NCI-H748 treated with DMSO at 0.1 percent for 48 hours (cell line): ENCODE results near the gene RIPK1.

Experiments
- DNase-seq: peaks from one replicate; lab custom pipeline; 2025; lab: John Stamatoyannopoulos, UW

RIPK1 gene

GRCh38 chr6:3163248-3163594 is 94.9 kb downstream of the RIPK1 start:
- no peak for DNase-seq

- no peak for DNase-seq
Observed at GRCh38 chr6:3164388-3164787, 96.1 kb downstream of the RIPK1 start.
